ENCODE results near the gene AIG1.

The AIG1 gene

DNA sequence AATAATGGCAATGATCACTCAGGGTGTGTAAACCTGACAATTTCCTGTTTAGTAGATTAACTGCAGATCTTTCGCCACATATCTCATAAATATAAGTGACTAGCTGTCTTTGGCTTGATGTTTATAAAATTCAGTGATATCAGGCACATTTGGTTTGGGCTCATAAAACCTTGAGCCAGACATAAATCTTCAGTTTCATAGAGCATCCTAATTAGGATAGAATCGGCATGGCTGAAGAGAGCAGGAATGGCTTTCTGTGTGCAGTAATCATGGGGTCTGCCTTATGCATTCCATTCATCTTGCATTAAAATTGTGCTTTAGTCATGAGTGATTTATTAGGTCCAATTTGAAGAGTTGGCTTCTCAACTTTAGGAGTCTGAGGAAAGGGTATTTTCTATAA is 27.2 kb downstream of the AIG1 start:
- DNase-seq (ENCODE audit: extremely low read depth, low read depth): no peak
- TF ChIP-seq CTCF (IDR thresholded peaks at IDR 0.05; ENCODE audit: low read depth, low read length): no peak

GRCh38 chr6:143090314-143091044 is 29.8 kb downstream of the AIG1 start:
- DNase-seq (ENCODE audit: extremely low read depth, low read depth): no peak
- TF ChIP-seq CTCF (IDR thresholded peaks at IDR 0.05; ENCODE audit: low read depth, low read length): no peak

GRCh38 chr6:143092768-143093167 is 32.1 kb downstream of the AIG1 start:
- TF ChIP-seq CTCF (IDR thresholded peaks at IDR 0.05; ENCODE audit: low read depth, low read length): no peak
- no peak for DNase-seq (ENCODE audit: extremely low read depth, low read depth)

GRCh38 chr6:143093290-143093689 is 32.6 kb downstream of the AIG1 start:
- TF ChIP-seq CTCF (IDR thresholded peaks at IDR 0.05; ENCODE audit: low read depth, low read length): no peak
- DNase-seq (ENCODE audit: extremely low read depth, low read depth): no peak

DNA sequence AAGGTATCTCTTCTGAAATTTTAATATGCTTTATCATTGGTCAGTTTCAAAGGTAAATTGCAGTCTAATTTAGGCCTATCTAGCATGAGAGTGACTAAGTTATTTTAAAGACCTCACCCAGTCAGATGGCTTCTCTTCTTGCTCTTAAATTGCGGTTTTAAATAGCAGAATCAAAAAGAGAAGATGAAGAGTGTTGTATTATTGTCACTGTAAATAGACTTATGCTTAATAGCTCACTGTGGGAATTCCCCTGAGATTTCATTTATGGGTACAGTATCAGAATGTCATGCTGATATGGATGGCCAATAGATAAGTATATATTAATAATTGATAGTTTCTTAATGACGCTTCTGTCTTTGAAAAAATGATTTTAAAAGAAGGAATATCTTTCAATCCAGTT is 35.7 kb downstream of the AIG1 start:
- TF ChIP-seq CTCF (IDR thresholded peaks at IDR 0.05; ENCODE audit: low read depth, low read length): no peak

GRCh38 chr6:143097224-143097795 is 36.6 kb downstream of the AIG1 start:
- no peak for TF ChIP-seq CTCF (IDR thresholded peaks at IDR 0.05; ENCODE audit: low read depth, low read length)
- no peak for DNase-seq (ENCODE audit: extremely low read depth, low read depth)

More for the DNA sequence above, 35.7 kb downstream of the AIG1 start:
- no peak for DNase-seq (ENCODE audit: extremely low read depth, low read depth)

GRCh38 chr6:143098054-143098671 is 37.5 kb downstream of the AIG1 start:
- DNase-seq (ENCODE audit: extremely low read depth, low read depth): no peak
- no peak for TF ChIP-seq CTCF (IDR thresholded peaks at IDR 0.05; ENCODE audit: low read depth, low read length)

Data from AG09319 (cell line).